ENCODE measurements around the gene SMCO3.

GRCh38 chr12:14860490-14860889 is 46.5 kb upstream of the SMCO3 start:
- no peak for TF ChIP-seq CTCF (IDR thresholded peaks at IDR 0.05; ENCODE audit: low read depth, low read length)
- TF ChIP-seq POLR2A (IDR thresholded peaks at IDR 0.05; ENCODE audit: extremely low read depth, insufficient read length) = no peak

Measured in NB4 (cell line).